Measurements from ENCODE around the gene AP5B1. TPM values are rescaled to one million over a fixed set of nuclear protein-coding genes. Genes with fewer than 3 reads are reported as not detected.
"Not testable (repeated sequence)": the region's sequence is repeated elsewhere in the genome, so short reads cannot be mapped to it uniquely, and the experiment has no call there.

Gene AP5B1
- total and polyA plus RNA-seq, 4 experiments from 2014 or later = 5.2 to 26.9 (median 19.6) TPM

- H3K27ac Mint-ChIP-seq; H3K27me3 ChIP-seq (ENCODE audit: insufficient read depth, low read length); H3K36me3 ChIP-seq (ENCODE audit: insufficient read depth, low read length); CTCF ChIA-PET (ENCODE audit: partially characterized antibody); H3K4me1 ChIP-seq (ENCODE audit: insufficient read depth, low read length); H3K27ac ChIP-seq (ENCODE audit: low read depth, low read length); POLR2A ChIA-PET (ENCODE audit: partially characterized antibody); H3K9me3 ChIP-seq (ENCODE audit: control insufficient read depth in 1 of 2, low read length in 2 of 2); H3K4me1 Mint-ChIP-seq; DNase-seq; H3K36me3 Mint-ChIP-seq; H3K9me3 Mint-ChIP-seq; H3K4me3 Mint-ChIP-seq; intact Hi-C loops (cut with micrococcal nuclease); H3K4me3 ChIP-seq (ENCODE audit: low read length in 2 of 2): not testable (repeated sequence)
- peaks cover 7 to 13% of the 10 kb centered on the region in 2 donors for H3K27me3 Mint-ChIP-seq
These were observed 18.0 kb downstream of the AP5B1 start for GRCh38 chr11:65762816-65763215.

- DNase-seq; H3K36me3 Mint-ChIP-seq; H3K4me1 Mint-ChIP-seq; POLR2A ChIA-PET (ENCODE audit: partially characterized antibody); intact Hi-C loops (cut with micrococcal nuclease); H3K9me3 ChIP-seq (ENCODE audit: control insufficient read depth in 1 of 2, low read length in 2 of 2); H3K27ac ChIP-seq (ENCODE audit: low read depth, low read length); H3K4me3 Mint-ChIP-seq; H3K36me3 ChIP-seq (ENCODE audit: insufficient read depth, low read length); H3K4me3 ChIP-seq (ENCODE audit: low read length in 2 of 2); H3K27ac Mint-ChIP-seq; H3K4me1 ChIP-seq (ENCODE audit: insufficient read depth, low read length); H3K27me3 ChIP-seq (ENCODE audit: insufficient read depth, low read length); H3K9me3 Mint-ChIP-seq: not testable (repeated sequence)
- CTCF ChIA-PET (ENCODE audit: partially characterized antibody) = interaction anchor here (1.2 to 1.7 kb wide), 2 partner anchors 46 to 51 kb away, joined by 6 read pairs; partner anchors contain the start of gene KAT5
- H3K27me3 Mint-ChIP-seq = peaks cover 9 to 14% of the 10 kb centered on the region in 2 donors
These were observed 18.6 kb downstream of the AP5B1 start for GRCh38 chr11:65762169-65762568.

- no peaks in the 10 kb centered on the region for H3K4me1 Mint-ChIP-seq
- Histone ChIP-seq H3K36me3 (ENCODE audit: insufficient read depth, low read length) (no peaks in the 10 kb centered on the region), H3K9me3 (ENCODE audit: control insufficient read depth in 1 of 2, low read length in 2 of 2) (no peaks in the 10 kb centered on the region), H3K27me3 (ENCODE audit: insufficient read depth, low read length) (no peaks in the 10 kb centered on the region), H3K4me3 (ENCODE audit: low read length in 2 of 2) (no peak overlapping the region), H3K27ac (ENCODE audit: low read depth, low read length) (no peak overlapping the region), H3K4me1 (ENCODE audit: insufficient read depth, low read length) (no peaks in the 10 kb centered on the region)
- H3K4me3 Mint-ChIP-seq = no peak overlapping the region
- ChIA-PET POLR2A (ENCODE audit: partially characterized antibody) (interaction anchor here (1.1 kb wide), 1 partner anchor 130 kb away, joined by 3 read pairs; no protein-coding TSS in a partner anchor), CTCF (ENCODE audit: partially characterized antibody) (interaction anchor here (0.8 to 1.0 kb wide), 2 partner anchors 35 to 300 kb away, joined by 3 read pairs; no protein-coding TSS in a partner anchor)
- no peak overlapping the region for H3K27ac Mint-ChIP-seq
- H3K36me3 Mint-ChIP-seq = no peaks in the 10 kb centered on the region
- peaks cover 0 to 13% of the 10 kb centered on the region in 2 donors for H3K27me3 Mint-ChIP-seq
- no peak for DNase-seq
- H3K9me3 Mint-ChIP-seq = no peaks in the 10 kb centered on the region
- intact Hi-C loops (cut with micrococcal nuclease) = no loop called here
These were observed 35.7 kb downstream of the AP5B1 start for GRCh38 chr11:65745049-65745448.

GRCh38 chr11:65744699-65745042 is 36.1 kb downstream of the AP5B1 start:
- no peak overlapping the region for H3K27ac ChIP-seq (ENCODE audit: low read depth, low read length)
- Mint-ChIP-seq H3K27me3 (peaks cover 0 to 13% of the 10 kb centered on the region in 2 donors), H3K4me3 (no peak overlapping the region), H3K36me3 (no peaks in the 10 kb centered on the region), H3K4me1 (no peaks in the 10 kb centered on the region), H3K27ac (no peak overlapping the region), H3K9me3 (no peaks in the 10 kb centered on the region)
- no peaks in the 10 kb centered on the region for H3K4me1 ChIP-seq (ENCODE audit: insufficient read depth, low read length)
- ChIA-PET POLR2A (ENCODE audit: partially characterized antibody) (interaction anchor here (1.1 kb wide), 1 partner anchor 130 kb away, joined by 3 read pairs; no protein-coding TSS in a partner anchor), CTCF (ENCODE audit: partially characterized antibody) (interaction anchor here (0.8 to 1.0 kb wide), 2 partner anchors 35 to 301 kb away, joined by 3 read pairs; no protein-coding TSS in a partner anchor)
- H3K36me3 ChIP-seq (ENCODE audit: insufficient read depth, low read length) = no peaks in the 10 kb centered on the region
- intact Hi-C loops (cut with micrococcal nuclease) = no loop called here
- H3K27me3 ChIP-seq (ENCODE audit: insufficient read depth, low read length) = no peaks in the 10 kb centered on the region
- H3K9me3 ChIP-seq (ENCODE audit: control insufficient read depth in 1 of 2, low read length in 2 of 2) = no peaks in the 10 kb centered on the region
- DNase-seq = no peak
- no peak overlapping the region for H3K4me3 ChIP-seq (ENCODE audit: low read length in 2 of 2)

- Mint-ChIP-seq H3K36me3 (no peaks in the 10 kb centered on the region), H3K4me1 (no peaks in the 10 kb centered on the region), H3K4me3 (no peak overlapping the region), H3K27ac (no peak overlapping the region), H3K27me3 (peaks cover 0 to 11% of the 10 kb centered on the region in 2 donors), H3K9me3 (no peaks in the 10 kb centered on the region)
- H3K4me1 ChIP-seq (ENCODE audit: insufficient read depth, low read length) = no peaks in the 10 kb centered on the region
- no peak overlapping the region for H3K27ac ChIP-seq (ENCODE audit: low read depth, low read length)
- intact Hi-C loops (cut with micrococcal nuclease) = no loop called here
- H3K4me3 ChIP-seq (ENCODE audit: low read length in 2 of 2) = no peak overlapping the region
- H3K27me3 ChIP-seq (ENCODE audit: insufficient read depth, low read length) = no peaks in the 10 kb centered on the region
- no peaks in the 10 kb centered on the region for H3K9me3 ChIP-seq (ENCODE audit: control insufficient read depth in 1 of 2, low read length in 2 of 2)
- ChIA-PET POLR2A (ENCODE audit: partially characterized antibody) (interaction anchor here (1.1 kb wide), 1 partner anchor 129 kb away, joined by 3 read pairs; no protein-coding TSS in a partner anchor), CTCF (ENCODE audit: partially characterized antibody) (interaction anchor here (0.8 to 1.0 kb wide), 2 partner anchors 36 to 301 kb away, joined by 3 read pairs; no protein-coding TSS in a partner anchor)
- no peak for DNase-seq
- H3K36me3 ChIP-seq (ENCODE audit: insufficient read depth, low read length) = no peaks in the 10 kb centered on the region
These were observed 36.6 kb downstream of the AP5B1 start for GRCh38 chr11:65744026-65744698.

- Histone ChIP-seq H3K9me3 (ENCODE audit: control insufficient read depth in 1 of 2, low read length in 2 of 2) (no peaks in the 10 kb centered on the region), H3K27me3 (ENCODE audit: insufficient read depth, low read length) (no peaks in the 10 kb centered on the region), H3K4me3 (ENCODE audit: low read length in 2 of 2) (no peak overlapping the region), H3K27ac (ENCODE audit: low read depth, low read length) (no peak overlapping the region), H3K36me3 (ENCODE audit: insufficient read depth, low read length) (no peaks in the 10 kb centered on the region), H3K4me1 (ENCODE audit: insufficient read depth, low read length) (no peaks in the 10 kb centered on the region)
- DNase-seq = no peak
- intact Hi-C loops (cut with micrococcal nuclease) = no loop called here
- H3K27me3 Mint-ChIP-seq = peaks cover under 1 to 11% of the 10 kb centered on the region in 2 donors
- ChIA-PET CTCF (ENCODE audit: partially characterized antibody) (no interaction called here), POLR2A (ENCODE audit: partially characterized antibody) (no interaction called here)
- H3K9me3 Mint-ChIP-seq = no peaks in the 10 kb centered on the region
- no peaks in the 10 kb centered on the region for H3K4me1 Mint-ChIP-seq
- H3K36me3 Mint-ChIP-seq = no peaks in the 10 kb centered on the region
- no peak overlapping the region for H3K27ac Mint-ChIP-seq
- H3K4me3 Mint-ChIP-seq = no peak overlapping the region
These were observed 37.1 kb downstream of the AP5B1 start for GRCh38 chr11:65743681-65744025.

GRCh38 chr11:65742353-65742752 is 38.4 kb downstream of the AP5B1 start:
- H3K4me1 ChIP-seq (ENCODE audit: insufficient read depth, low read length) = no peaks in the 10 kb centered on the region
- no peaks in the 10 kb centered on the region for H3K9me3 Mint-ChIP-seq
- H3K27ac Mint-ChIP-seq = no peak overlapping the region
- H3K4me3 Mint-ChIP-seq = no peak overlapping the region
- no peaks in the 10 kb centered on the region for H3K9me3 ChIP-seq (ENCODE audit: control insufficient read depth in 1 of 2, low read length in 2 of 2)
- POLR2A ChIA-PET (ENCODE audit: partially characterized antibody) = no interaction called here
- intact Hi-C loops (cut with micrococcal nuclease) = no loop called here
- DNase-seq = no peak
- H3K36me3 ChIP-seq (ENCODE audit: insufficient read depth, low read length) = no peaks in the 10 kb centered on the region
- CTCF ChIA-PET (ENCODE audit: partially characterized antibody) = no interaction called here
- H3K4me3 ChIP-seq (ENCODE audit: low read length in 2 of 2) = no peak overlapping the region
- no peaks in the 10 kb centered on the region for H3K4me1 Mint-ChIP-seq
- no peaks in the 10 kb centered on the region for H3K27me3 ChIP-seq (ENCODE audit: insufficient read depth, low read length)
- H3K27me3 Mint-ChIP-seq = peaks cover 2 to 12% of the 10 kb centered on the region in 2 donors
- no peaks in the 10 kb centered on the region for H3K36me3 Mint-ChIP-seq
- no peak overlapping the region for H3K27ac ChIP-seq (ENCODE audit: low read depth, low read length)
